Measurements from ENCODE around the gene UNC5A.

The UNC5A gene

GRCh38 chr5:176781638-176782570, 28.5 kb upstream of the UNC5A start:
- DNase-seq, result peak; percentile 47

DNA sequence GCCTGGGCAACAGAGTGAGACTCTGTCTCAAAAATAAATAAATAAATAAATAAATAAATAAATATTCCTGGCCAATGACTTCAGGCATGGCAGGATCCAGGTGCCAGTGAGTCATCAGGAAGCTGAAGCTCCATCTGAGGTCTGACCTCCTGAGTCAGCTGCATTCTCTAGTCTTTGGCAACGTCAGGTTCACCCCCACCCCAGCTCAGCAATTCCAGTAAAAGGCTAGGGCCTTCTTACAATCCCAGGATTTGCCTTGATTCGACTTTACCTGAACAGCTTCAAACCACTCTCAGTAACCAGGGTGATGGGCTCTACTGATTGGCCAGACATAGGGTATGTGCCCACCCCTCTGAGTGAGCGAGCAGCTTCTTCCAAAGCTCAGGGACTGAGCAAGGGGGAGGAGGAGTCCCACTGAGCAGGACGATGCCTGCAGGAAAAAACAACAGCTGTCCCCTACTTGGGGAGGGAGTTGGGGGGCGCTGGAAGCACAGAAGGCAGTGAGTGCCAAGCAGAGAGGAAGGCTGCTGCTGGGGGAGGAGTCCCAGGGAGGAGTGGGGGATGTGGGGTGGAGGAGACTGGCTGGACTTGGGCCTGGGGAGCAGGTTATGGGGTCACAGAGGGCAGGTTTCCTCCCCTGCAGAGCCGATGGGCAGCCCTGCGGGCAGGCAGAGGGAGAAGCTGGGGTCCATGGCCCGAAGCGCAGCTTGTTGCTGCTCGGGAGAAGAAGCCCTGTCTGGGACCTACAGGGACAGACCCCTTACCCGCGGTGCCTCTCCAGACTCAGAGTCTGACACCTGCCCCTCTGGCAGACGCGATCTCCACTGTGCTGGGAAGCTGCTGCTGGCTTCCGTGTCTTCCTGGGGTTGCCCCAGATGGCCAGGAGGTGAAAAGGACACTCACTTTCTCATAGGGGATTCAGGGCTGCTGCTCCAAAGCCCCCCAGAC, 25.9 kb upstream of the UNC5A start:
- peak; percentile 95 for DNase-seq

GRCh38 chr5:176785184-176786145, 24.9 kb upstream of the UNC5A start:
- DNase-seq, result no peak

- DNase-seq, result no peak
Measured at GRCh38 chr5:176787676-176788075, 22.7 kb upstream of the UNC5A start.

GRCh38 chr5:176788091-176788490, 22.3 kb upstream of the UNC5A start:
- DNase-seq, result no peak

DNA sequence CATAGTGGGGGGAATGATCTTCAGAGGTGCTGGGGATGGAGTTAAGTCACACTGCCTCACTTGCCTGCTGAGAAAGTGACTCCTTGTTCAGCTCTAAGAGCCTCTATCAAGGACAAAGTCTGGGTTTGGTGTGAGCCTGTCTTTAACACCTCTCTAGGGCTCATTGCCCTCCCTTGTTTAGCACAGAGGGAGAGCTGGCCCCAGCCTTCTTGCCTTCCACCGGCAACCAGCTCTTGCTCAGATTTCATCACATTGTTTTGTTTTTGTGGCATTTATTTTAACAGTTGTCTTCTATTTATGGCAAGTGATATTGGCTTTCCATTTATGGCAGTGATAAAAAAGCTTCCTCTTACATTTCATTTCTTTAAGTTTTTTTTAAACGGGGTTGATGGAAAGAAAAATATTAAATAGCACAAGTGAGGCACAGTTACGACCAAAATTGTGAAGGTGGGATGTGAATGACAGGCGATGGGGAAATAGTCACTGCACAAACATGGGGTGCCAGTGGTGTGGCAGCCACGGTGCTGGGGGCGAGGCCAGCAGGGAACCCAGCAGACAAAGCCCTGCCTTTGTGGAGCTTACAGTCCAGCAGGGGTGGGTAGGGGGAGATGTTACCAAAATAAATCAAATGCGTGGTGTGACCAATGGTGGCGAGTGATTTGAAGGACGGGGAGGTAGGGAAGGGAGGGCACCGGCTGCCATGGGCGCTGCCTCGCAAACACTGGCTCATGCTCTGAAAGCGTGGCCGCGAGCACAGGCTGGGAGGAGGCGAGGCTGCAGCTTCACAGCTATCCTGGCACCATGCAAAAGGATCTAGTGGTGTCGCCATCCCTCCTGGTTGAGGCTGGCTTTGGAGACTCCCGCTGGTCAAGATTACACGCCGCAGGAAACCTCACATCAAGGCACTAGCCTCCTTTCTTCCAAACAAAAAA, 21.2 kb upstream of the UNC5A start:
- DNase-seq, result no peak

DNA sequence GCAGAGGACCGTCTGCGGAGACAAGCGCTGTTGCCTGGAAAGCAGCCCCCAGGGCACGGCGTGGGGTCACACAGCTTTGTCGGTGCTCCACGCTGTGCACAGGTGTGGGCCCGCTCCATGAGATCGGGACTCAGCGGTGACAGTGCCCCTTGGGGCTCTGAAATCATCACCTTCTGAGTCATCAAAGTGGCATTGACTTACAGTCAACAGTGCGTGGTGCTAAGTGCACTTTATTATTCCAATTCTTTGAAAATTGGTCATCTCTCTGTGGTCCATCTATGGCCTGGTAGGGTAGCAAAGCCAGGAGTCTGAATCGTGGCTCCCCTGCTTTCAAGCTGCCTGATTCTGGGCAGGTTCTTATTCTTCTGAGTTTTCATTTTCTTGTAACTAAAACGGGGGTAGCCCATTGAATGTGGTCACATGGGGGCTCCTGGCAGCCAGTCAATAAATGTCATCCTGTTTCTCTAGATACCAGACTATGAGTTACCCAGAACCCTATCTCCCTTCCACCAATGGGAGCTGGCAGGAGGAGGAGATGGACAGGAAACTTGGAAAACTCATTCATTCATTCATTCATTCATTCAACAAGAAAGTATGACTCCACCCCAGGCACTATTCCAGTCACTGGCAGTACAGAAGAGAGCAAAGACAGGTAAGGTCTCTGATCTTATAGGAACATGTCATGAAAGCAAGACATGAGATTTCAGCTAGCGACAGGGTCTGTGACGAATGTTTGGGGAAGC, 20.3 kb upstream of the UNC5A start:
- no peak for DNase-seq

GRCh38 chr5:176790941-176791340, 19.4 kb upstream of the UNC5A start:
- no peak for DNase-seq

GRCh38 chr5:176792655-176793342, 17.6 kb upstream of the UNC5A start:
- DNase-seq, result no peak

GRCh38 chr5:176793343-176793699, 17.0 kb upstream of the UNC5A start:
- no peak for DNase-seq

- no peak for DNase-seq
Measured at GRCh38 chr5:176793736-176794135, 16.6 kb upstream of the UNC5A start.

DNA sequence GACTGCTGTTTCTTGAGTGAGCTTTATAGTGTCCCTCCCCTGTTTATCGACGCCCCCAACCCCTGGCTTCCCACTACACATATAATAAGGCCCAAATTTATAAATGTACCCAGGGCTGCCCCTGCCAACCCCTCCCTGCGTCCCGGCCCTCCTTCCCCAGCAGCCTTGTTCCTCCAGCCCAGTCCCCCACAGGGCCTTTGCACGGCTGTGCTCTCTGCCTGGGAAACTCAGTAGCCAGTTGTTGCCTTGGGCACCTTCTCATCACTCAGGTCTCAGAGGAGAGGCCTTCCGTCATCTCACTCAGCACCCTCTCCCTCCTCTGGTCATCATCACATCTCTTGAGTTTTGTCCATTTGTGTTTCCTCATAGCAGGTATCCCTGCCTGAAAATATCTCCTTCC, 15.8 kb upstream of the UNC5A start:
- no peak for DNase-seq

DNA sequence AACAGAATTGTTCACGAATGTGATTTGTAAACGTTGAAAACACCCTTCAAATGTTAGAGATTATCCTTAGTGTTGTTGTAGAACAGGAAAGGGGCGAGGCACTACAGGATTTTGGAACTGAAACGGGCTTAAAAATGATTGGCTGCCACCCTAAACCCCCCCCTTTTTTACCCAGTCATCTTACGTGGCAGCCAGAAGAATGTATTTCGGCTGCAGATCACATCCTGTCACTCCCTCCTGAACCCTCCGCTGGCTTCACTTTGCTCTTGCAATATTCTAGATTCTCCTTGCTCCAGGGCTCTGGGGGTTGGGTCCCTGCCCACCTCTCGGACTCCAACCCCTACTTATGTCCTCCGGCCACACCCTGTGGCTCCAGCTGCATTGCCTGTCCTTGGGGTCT, 13.9 kb upstream of the UNC5A start:
- DNase-seq, result peak; percentile 29

DNA sequence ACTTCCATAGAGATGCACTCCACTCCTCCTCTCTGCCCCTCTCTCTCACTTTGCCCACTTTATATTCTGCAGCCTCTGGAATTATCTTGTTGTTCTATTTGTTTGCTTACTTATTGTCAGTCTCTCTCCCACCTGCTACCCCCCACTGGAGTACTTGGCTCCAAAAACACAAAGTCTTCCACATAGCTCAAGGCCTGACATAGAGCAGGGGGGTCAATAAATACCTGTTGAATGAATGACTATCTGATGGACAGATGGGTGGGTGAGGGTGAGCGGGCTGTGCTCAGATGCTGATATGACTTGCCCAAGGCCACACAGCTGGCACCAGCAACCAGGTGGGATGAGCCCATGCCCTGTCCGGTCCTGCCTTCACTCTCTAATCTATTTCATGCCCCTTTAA, 13.4 kb upstream of the UNC5A start:
- no peak for DNase-seq

DNA sequence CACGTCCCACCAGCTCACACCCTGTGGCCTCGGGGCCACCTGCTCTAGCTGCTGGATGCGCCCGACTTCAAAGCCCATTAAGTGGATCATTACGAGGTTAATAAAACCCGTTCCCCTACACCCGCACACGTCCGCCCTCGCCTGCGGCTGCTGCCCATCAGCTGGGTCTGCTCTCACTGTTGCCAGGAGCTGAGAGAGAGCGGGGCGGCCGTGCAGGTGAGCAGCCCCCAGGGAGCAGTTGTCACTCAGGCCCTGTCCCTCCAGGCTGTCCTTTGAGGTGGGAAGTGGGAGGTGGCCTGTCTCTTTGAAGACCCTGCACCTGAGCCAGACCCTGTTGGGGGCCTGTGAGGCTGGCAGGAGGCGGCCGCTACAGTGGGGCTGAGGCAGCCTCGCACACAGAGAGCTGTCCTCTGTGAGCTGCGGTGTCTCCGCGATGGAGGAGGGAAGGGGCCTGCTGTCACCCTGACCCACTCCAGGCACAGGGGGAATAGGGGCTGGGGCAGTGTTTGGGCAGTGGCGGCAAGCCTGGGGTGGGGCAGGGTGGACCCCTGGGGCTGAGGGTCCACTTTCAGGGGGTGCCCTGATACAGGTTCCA, 12.8 kb upstream of the UNC5A start:
- DNase-seq, result no peak

DNA sequence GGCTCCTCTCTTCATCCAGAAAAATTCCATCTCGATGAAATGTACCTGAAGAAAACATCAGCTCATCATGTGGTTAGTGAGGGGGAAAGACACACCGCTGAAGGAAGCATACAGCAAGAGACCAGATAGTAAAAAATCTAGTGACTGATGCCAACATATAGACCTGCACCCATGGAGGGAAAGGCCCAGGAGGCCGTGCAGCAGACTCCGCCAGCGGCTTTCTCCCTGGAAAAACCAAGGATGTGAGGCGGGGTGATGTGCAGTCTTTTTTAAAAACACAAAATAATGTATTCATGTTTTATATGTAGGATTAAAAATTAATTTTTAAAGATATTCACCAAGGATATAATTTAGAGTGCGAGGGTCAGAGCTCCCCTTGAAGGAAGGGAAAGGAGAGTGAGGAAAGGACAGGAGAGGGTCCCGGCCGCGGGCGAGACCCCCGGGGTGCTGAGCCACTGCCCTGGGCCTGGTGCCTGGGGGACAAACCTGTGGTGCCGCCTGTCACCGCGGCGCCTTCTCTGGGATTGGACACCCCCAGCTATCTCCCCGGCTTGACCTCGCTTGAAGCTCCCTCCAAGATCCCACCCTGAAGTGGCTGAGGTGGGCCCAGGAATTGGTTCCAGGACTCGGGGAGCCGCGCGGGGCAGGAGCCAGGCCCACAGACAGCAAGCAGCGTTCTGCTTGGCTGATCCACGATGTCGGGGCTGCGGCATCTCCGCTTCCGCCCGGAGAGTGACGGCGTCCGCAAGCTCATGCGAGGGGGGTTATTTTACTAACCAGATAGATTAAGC, 12.1 kb upstream of the UNC5A start:
- no peak for DNase-seq

GRCh38 chr5:176798949-176799348, 11.4 kb upstream of the UNC5A start:
- no peak for DNase-seq

GRCh38 chr5:176799488-176799887, 10.9 kb upstream of the UNC5A start:
- DNase-seq, result no peak

GRCh38 chr5:176800024-176800423, 10.3 kb upstream of the UNC5A start:
- no peak for DNase-seq
